ENCODE measurements around the gene CCL1.

CCL1 gene

DNA sequence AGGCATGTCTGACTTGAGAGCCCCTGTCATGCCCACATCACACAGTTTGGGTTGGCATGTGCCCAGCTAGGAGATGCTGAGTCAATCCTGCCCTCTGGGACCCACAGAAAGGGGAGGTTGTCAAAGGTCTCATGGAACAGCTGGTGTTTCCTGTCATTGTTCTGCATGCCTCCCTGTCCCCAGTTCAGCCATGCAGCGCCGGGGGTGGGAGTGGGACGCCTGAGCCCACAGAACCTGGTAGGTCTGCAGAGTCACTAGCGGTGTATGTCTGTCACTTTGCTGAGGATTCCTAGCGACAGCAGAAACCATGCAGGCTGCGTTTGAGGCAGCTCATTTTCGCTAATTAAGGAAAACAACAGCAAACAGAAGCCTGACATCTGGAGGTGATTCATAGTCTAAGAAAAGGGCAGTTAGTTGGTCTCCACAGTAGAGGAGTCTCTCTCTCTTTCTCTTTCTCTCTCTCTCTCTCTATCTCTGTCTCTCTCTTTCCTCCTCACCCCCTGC is 19.6 kb upstream of the CCL1 start:
- peak; percentile 87 for DNase-seq

DNA sequence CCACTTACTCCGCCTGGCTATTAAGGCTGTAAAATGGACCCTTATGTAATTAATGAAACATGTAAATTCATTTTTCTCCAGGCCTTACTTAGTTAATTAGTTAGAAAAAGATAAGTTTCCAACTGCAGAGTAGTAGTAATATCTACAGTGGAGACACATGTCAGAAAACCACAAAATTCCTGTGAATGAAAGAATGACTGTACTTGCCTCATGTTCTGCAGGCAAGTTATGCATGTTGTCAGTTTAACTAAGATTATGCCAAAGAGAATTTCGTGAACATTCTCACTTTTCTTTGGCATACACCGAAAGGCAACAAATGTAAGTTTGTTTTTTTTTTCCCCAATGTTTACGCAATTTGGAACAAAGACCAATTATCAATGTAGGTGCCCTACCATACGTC is 16.8 kb upstream of the CCL1 start:
- DNase-seq: peak; percentile 70

DNA sequence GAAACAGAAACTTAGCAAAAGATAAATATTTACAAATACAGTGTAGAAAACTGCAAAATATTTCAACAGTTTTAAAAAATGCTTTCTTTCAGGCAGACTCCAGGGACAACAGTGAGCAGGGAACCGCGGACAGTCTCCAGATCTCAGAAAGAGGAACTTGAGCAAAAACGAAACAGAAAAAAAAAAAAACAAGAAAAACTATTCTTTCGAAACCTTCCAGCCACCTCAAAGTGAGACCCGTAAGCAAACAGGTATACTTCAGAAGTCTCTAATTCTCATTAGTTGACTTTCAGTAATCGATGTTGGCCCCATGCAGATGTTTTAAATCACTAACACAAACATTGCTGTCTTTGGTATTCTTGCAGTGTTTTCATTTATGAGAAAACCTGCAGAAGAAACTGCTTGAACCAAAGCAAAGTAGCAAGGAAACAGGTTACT is 15.7 kb upstream of the CCL1 start:
- DNase-seq: peak; percentile 74

DNA sequence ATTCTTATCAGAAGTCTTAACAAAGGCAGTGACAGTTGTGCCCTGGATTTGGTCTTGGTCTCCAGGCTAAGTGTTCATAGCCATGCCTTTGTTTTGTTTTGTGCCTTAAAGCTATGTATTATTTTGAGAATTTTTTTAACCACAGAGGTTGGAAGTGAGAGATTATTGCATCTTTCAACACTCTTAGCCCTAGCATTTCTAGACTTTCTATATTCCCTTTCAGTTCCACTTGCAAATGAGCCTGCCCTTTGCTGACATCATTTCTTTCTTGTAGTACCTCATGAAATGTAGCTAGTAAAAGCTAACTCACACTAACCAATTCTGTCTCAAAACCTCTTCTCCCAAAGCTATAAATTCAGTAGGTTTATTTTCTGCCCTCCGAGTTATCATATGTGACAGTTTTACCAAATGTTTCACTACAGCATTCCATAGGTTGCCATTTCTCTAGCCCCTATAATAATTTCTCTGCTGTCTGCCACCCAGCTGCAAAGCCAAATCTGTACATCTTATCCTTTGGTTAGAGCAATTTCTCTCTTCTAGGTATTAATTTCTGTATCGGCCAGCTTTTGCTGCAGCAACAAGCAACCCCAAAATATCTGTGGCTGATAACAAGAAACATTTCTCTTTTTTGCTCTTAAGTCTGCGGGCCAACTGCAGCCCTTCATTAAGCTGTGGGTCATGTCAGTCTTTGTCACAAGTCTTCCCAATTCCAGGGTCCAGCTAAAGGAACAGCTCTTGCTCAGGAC is 14.2 kb upstream of the CCL1 start:
- peak; percentile 53 for DNase-seq

DNA sequence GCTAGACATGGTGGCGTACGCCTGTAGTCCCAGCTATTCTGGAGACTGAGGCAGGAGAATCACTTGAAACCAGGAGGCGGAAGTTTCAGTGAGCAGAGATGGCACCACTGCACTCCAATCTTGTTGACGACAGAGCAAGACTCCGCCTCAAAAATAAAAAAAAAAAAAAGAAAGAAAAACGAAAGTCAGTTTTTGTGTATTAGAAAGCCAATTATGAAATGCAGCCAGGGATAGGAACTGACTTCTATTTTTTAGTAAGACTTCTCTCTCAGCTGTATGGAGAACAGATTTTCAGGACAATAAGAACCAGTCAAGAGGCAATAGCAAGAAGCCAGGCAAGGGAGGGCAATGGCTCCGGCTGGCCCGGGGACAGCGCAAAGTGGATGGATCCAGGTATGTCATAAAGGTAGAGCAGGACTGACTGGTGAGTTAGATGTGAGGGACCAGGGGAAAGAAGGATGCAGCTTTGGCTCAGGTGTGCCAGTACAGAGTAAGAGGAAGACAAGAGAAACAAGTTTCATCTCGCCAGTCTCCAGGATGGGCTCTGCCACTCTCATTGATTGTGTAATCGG is 12.5 kb upstream of the CCL1 start:
- no peak for DNase-seq

DNA sequence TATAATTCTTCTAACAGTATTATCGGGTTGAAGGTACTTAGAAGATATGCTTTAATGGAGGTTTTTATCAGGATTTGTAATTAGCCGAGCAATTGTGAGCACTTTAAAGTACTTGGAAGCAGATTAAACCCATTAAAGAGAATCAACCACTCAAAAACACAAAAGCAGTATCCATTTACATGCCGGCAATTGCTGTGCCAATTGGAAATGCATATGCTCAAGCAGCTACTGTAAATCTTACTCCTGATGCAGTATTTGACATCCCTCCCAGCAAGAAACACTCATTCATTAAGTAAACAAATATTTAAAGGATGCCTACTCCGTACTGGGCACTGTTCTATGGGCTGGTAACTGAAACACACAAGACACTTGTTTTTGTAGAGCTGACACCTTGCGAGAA is 11.4 kb upstream of the CCL1 start:
- no peak for DNase-seq

DNA sequence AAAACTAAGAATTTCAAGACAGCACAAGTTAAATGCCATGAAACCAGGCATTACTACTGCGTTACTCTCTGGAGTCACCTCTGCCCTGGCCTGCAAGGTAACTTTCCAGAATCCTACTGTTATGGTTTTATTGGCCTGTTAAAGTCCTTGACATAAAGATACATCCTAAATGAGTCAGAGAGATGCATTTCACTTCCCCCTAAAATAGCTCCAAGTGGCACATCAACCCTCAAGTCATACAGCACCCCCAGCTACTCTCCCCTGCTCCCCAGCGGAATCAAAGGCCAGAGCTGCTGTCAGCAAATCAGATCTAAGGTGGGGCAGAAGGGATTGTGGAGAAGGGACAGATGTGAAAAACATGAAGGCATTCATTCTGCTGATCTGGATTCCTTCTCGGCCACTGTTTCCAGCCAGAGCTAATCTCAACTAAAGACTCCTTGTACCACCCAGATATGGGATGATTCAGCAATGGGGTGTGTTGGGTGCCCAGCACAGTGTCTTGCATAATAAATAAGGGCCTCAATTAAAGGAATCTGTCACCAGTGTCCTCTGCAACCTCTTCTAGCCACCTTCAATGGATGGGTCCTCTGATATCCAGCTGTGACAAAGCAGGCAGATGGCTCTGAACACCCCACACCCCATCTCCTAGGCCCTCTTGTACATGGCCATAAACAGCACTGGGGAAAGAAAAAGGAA is 8.5 kb upstream of the CCL1 start:
- no peak for DNase-seq

DNA sequence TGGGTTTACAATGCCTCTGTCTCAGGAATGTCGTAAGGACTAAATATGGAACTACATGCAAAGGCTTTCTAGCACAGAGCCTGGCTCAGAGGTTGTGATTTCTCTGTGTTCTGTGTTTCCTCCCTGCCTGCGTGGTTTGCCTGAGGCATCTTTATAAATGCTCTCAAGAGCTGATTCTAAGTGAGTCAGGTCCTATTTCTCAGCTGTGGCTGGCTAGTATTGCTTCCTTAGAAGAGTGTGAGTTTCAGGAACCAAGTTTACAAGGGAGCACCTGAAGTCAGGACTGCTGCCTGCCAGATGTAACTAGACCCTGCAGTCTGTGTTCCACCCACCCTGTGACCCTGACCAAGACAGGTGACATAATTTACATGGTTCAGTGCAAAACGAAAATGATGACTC is 8.0 kb upstream of the CCL1 start:
- peak; percentile 17 for DNase-seq

DNA sequence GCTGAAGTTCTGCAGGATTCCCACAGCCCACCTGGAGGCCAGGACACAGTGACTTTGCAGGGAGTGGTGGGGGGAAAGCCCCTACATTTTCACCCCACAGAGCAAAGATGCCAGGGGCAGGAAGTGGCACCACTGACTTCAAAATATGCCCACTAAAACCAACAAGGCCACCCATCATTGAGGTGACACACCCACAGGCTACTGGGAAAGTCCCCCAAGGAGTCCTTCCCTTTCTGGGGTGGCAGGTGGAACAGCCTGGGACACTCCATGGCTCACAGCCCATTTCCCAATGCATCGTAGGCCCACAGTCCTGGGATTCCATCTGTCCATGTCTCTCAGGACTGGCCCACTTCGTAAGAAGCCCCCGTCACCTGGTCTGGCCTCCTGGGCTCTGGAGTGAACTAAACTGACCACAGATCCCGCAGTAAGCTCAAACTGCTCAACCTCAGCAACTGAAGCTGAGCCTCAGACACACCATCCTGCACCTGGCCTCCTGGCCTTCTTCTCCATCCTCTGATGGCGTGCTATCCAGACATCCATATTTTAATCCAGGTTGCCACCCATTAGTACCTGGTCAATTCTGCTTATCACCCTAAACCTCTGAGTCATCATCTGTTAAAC is 7.5 kb upstream of the CCL1 start:
- peak; percentile 25 for DNase-seq

DNA sequence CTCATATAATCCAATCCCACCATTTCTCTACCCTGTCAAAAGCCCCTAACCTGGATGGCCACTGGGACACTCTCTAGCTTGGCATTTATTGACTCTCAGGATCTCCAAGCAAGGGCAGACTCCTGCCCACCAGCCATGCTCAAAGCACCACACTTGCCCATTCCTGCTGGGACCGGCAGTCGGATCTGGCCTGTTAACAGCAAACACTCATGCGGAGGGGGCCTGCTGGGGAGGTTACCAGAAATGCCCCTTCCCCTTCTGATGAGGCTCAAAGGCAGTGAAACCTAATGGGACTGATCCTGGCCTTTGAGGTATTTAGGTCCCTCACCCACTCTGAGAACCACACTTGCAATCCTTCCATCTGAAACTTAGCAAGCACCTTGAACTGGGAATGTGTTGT is 6.5 kb upstream of the CCL1 start:
- no peak for DNase-seq

DNA sequence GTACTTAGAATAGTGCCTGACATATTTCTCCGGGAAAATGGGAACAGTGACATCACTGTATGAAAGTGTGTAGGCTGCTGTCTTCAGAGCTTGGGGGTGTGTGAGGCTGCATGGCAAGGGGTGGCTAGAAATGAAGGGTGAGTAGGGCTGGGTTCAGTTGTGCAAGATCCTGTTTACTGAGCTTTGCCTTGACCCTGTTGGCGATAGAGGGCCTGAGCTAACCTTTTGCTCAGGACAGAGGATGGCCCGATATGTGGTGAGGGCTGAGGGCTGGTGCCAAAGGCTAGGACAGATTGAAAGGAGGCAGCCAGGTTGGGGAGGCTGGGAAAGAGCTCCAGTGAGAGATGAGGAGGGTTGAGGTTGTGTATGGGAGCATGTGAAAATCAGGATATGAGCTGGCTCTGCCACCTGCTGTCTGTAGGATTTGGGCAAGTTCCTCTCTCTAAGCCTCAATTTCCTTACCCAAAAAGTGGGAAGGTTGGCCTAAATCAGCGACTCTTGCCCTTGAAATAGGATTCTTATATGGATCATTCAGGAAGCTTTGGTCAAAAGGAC is 6.0 kb upstream of the CCL1 start:
- DNase-seq: no peak

DNA sequence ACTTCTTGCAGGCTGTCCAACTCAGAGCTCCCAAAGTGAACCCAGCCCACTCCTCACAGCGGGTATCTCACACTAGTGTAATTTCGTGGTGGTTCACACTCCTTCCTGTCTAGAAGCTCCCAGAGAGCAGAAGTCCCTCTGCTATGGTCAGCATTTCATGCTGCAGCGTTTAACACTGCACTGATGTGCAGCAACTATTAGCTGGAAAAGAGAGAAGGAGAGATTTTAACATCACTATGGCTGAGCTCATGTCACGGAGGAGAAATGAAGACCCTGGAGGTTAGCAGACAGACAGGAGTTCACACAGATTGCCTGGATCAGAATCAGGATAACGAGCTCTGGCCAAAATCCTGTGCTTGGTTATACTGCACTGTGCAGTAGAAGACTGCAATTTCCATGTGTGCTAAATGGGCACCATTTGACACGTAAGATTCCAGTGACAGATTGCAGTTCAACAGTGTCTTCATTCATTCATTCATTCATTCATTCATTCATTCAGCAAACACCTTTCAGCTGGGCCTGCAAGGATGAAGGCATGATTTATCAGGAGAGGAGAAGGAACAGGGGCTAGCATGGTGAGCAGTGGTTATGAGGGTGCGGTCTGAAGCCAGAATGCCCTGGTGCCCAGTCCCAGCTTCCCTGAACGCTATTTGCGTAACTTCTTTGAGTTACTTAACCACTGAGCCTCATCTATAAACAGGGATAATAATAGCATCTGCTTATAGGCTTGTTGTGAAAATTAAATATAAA is 5.3 kb upstream of the CCL1 start:
- no peak for DNase-seq

DNA sequence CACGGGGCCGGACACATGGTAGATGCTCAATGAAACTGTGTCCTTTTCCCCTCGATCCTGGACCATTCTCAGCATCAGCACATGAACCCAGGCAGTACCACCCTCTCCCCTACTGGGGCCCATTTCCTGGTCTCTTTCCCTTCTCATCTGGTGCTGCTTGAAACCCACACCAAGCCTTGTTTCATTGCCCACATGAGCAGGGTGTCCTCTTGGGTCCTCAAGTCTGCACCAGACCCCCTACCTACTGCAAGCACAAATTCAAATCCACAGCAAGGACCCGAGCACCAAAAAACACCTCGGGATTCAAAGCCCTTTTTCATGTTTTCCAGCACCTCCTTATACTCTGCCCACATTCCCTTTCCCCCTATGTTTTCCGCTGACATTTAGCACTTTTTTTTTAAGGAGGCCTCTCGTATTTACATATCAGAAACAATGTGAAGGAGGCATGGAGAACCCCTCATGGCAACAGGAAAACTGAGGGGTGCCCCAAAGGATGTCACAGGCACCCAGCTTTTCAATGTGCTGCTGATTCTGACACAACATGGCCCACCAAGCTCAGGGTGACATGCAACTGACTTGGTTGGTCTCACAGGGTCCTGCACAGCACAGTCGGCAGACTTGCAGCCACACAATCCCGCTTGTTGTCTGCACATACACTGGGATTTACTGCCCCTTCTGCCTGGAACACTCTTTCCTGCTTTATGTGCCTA is 4.6 kb upstream of the CCL1 start:
- DNase-seq: no peak

DNA sequence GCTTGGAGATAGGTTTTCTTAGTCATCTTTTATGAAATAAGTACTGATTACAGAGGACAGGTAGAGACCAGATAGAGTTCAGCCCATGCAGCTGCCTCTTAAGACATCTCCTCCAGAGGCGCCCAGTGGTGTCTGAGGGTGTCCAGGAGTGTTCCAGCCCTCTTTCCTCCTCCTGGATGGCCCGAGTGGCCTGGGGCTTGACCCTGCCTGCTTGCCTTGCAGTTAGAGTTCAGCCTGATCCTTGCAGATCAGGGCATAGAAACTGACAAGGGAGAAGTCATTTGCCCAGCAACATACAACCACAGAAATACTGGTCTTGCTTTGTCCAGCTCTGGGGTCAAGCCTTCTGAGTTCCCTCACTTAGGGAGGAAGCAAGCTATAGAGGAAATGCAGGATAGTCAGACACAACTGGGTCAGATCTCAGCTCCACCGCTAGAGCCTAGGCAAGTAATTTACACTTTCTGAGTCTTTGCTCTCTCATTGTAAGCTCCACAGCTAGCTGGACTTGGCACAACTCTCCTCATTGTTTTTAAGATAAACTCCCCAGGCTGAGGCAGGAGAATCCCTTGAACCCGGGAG is 3.6 kb upstream of the CCL1 start:
- DNase-seq: no peak

DNA sequence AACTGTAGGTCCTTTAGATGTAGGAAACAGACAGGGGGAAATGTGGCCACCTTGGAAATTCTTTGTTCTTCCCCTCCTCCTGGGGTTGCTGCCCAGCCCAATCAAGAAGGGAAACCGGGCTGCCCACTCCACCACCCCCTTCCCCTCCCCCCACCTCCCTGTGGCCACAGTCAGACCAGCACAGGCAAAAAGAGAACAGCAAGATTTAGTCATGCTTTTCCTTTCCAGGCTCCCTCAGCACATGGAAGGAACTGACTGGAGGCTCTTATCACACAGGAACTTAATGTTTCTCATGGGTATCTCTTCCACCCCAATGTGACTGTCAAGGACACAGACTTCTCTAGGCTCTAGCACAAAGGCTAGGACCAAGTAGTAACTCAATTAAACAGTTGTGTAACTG is 3.0 kb upstream of the CCL1 start:
- peak; percentile 24 for DNase-seq

DNA sequence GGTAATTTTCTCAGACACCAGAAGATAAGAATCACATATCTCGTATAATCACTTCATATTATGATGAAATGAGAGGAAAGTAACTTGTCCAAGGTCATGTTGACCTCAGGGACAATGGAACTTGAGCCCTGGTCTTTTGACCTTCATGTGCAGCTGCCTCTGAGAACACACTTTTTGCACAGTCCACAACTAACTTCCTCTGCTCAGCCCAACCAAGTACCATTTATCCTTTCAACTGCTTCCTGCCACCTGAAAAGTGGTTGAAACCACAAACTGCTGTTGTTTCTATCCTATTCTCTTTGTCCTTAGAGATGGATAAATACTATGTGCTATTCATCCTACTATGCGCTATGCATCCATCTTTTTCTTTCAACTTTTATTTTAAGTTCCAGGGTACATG is 2.3 kb upstream of the CCL1 start:
- DNase-seq: peak; percentile 22

DNA sequence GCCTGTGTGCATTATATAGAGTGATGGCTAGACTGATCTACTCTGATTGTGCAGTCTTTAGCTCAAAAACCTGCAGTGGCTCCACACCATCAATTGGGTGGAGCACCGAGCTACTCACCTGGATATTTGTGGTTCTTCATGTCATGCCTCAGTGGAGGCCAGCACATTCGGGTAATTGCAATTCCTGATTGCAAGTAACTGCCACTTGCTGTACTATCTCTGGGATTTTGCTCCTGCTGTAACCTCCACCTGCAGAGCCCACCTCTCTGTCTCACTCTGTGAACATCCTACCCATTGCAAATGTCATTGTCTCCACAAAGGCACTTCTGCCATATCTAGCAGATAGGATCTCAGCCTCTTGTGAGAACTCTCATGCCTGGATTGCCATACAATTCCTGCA is 1.7 kb upstream of the CCL1 start:
- no peak for DNase-seq

DNA sequence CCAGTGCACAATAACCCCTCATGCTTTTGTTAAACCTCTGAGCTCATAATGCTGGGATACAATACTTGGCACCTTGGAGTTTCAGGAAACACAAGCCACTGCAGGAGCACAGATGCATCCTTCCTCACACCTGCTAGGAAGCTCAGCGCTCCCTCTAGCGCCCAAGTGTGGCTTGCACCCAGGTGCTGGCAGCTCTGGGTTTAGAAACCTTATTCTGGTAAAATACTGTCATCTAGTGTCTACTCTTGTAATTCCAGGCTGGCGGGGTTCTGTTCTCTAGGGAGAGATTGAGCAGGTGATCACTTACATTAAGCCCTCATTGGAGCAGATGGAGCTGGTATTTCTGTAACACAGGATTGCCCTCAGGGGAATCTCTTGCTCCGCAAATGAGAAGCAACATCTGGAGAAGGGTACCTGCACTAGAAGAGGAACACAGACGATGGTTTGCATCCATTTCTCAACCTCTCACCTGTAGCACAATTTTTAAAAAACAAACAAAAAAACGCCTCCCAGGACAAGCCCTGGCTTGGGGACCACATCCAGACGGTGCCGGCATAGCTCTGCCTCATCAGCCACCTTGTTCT is 1.5 kb downstream of the CCL1 start:
- peak; percentile 89 for DNase-seq

DNA sequence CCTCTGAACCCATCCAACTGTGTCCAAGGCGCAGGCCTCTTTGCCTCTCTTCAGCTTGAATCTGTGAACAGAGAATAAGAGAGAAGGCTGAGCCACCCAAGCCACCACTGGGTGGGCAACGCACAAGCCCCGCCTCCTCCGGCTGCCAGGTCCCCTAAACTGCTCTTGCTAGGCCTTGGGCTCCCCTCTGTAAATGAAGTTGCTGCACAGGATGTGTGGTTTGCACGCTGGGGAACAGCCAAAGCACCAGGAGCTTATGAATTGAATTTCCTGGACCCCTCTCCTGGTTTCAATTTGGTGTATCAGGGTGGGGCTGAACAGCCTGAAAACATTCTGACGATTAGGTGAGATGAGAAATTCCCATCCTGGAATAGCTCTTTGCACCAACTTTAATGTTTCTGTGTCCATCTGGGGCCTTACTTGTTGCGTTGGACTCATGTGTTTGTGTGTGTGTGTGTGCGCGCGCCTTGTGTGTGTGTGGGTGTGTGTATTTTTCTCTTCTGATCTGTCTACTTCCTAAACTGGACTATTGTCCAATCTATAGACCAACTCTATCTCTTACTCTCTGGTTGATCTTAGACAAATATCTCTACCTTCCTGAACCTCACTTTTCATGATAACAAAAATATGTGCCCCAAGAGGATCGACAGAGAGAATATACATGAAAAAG is 2.3 kb downstream of the CCL1 start:
- no peak for DNase-seq

DNA sequence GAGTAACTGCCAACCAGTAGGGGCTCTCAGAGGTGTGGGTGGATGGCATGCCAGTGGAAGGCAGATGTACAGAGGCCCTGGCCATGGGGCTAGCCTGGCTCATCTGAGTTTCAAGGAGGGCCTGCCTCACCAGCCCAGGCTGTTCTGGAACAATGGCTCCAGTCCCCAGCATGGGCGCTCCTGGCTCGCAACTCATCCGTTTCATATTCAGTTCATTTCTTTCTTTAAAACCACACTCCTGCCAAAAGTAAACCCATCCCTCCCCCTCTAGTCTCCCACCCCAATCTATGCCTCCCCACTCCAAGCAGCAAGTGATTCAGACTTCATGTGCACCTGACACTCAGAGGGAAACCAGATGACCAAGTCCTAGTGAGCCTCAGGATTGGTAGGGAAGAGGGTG is 4.4 kb downstream of the CCL1 start:
- DNase-seq: no peak

DNA sequence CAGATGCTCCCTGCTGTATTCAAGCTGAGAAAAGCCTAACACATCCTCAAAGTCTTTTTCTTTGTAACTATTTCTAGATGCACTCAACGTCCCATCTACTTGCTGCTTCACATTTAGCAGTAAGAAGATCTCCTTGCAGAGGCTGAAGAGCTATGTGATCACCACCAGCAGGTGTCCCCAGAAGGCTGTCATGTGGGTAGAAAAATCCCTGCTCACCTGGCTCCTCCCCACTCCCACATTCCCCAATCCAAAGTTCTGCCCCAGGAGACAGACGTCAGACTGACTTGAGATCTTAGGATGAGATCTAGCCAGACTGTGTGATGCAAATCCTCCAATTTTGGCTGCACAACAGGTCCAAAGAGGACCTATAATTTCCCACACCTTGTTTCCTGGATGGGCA is 5.6 kb downstream of the CCL1 start:
- DNase-seq: no peak

Data from activated CD4-positive, alpha-beta T cell treated with anti-CD3 and anti-CD28 coated beads, Interleukin-10, Interleukin-2, amounts not matched to agents 100 ng/mL and 50 ng/mL, durations not matched to agents 16 hours and 8 hours (primary cell).